T47D (cell line): Measurements from ENCODE around the gene EYA2.

Experiments used
- DNase-seq, 2 experiments: peaks; one replicate each; pipeline versions ENCODE4 v3.0.0 to v3.0.0-alpha.2; 2011 to 2012; ENCODE audit warnings: low read depth in 1 of 2, low spot score in 1 of 2
- JUND ChIP-seq: IDR thresholded peaks from 2 replicates; pipeline ENCODE4 v1.6.1; 2012; ENCODE audit warnings: low read depth
- in situ Hi-C: cut with HindIII; loops from 2 replicates; pipeline ENCODE4 v1.10.0; 2016; ENCODE audit warnings: low sequenced_read_pairs, low pct_unique_long_range_greater_than_20kb

EYA2 gene

DNA sequence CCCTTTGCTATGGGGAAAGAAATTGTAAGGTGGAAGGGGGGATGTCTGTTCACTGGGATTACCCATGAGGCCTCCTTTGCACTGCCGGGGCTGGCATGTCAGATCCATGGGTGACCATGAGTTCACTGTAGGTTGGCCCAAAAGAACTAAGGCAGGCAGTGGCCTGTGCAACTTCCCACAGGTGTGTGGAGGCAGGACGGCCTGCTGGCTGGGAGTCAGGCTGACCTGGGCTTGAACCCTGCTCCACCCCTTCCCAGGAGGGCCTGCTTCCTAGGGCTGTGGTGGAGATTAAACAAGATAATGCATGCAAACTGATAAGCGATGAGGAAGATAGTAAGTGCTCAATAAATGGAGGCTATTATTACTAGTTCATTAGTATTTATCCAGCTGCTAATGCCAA is 163.0 kb downstream of the EYA2 start:
- TF ChIP-seq JUND, result no peak
- in situ Hi-C loops, result no loop called here
- no peak for DNase-seq

DNA sequence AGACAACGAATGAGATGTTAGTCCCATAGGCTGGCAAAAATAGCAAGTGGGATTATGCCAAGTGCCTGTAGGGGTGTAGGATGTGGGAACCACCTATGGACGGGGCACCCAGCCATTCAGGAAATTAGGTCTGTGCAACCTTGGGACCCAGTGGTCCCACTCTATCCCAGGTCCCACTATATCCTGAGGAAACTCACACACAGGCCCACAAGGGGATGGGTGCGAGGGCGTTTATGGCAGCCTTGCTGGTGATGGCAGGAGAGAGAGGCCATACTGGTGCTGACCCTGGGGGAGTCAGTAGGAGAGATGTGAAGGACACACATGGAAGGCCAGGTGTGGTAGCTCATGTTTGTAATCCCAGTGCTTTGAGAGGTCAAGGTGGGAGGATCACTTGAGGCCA is 163.6 kb downstream of the EYA2 start:
- in situ Hi-C loops, result no loop called here
- DNase-seq, result no peak
- no peak for TF ChIP-seq JUND

DNA sequence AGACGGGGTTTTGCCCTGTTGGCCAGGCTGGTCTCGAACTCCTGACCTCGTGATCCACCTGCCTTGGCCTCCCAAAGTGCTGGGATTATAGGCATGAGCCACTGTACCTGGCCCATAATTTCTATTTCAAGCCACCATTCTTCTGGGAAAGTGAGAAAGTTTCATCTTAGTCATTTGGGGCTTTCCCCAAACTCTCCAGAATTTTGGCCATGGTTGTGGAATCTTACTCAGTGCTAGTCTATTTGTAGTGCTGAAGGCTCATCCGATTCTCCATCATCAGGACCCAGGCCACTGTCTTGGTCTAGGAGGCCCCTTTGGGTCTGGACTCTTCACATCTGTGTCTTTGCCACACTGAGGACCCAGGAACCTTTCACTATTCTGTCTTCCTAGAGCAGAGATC is 164.9 kb downstream of the EYA2 start:
- no peak for TF ChIP-seq JUND
- no peak for DNase-seq
- in situ Hi-C loops, result no loop called here

DNA sequence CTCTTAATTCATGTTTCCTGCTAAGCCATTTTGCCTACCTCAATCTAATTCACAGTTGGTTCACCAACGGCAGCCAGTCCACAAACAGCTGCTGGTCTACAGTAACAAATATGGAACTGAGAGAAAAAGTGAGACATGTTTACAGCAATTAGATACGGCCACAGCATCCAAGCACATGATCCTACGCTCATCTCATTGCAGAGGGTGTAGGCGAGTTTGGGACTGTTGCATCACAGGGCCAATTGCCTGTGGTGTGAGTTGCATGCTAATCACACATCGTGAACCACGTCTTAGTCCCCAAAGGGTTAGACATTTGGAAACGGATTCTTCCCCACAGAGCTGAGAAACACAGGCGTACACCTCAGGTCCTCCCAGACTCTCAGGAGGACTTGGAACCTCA is 166.9 kb downstream of the EYA2 start:
- in situ Hi-C loops, result no loop called here
- no peak for TF ChIP-seq JUND
- DNase-seq, result no peak

DNA sequence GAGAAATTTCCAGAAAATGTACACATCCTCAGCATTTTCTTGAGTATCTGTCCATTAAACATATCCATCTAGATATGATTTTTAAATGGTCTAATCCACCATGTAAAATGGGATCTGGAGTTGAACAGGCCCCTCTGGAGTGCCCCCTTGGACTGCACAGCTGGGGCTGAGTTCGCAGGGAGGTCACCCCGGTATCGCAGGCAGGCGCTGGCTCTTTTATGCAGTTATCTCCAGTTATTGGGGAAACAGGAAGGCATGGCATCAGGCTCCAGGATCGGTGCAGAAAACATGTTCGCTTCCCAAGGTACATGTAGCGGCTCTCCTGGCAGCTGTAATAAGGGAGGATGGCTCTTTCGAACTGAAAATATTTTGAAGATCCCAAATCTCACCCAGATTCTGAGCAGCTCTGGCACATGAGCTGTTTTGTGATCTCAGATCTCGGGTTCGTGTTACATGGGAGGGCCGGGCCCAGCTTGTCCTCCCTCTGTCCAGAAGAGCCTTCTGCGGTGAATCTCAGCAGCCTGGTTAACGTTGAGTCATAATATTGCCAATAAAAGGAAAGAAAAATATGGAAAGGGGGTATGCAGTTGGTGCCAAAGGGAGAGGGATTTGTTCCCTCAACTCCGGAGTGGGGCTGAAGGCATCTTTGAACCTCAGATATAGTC is 167.7 kb downstream of the EYA2 start:
- TF ChIP-seq JUND, result no peak
- in situ Hi-C loops, result no loop called here

DNA sequence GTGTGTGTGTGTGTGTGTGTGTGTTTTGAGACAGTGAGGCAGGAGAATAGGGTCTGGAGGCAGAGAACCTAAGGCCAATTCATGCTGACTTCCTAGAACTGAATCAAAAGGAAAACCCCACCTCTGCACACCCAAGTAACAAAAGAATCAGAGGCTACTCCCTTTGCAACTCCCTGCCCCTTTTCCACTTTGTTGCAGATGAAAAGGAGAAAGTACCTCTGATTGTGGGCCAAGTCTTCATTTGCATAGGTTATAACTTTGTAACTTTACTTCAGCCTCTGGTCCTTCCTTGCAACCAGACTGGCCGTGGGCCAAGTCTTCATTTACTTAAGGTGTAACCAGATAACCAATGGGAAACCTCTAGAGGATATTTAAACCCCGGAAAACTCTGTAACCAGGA is 168.8 kb downstream of the EYA2 start:
- peak in 1 of 2 experiments; percentile 22 for DNase-seq
- no peak for TF ChIP-seq JUND
- in situ Hi-C loops, result no loop called here

More for the DNA sequence above, 167.7 kb downstream of the EYA2 start:
- no peak for DNase-seq

DNA sequence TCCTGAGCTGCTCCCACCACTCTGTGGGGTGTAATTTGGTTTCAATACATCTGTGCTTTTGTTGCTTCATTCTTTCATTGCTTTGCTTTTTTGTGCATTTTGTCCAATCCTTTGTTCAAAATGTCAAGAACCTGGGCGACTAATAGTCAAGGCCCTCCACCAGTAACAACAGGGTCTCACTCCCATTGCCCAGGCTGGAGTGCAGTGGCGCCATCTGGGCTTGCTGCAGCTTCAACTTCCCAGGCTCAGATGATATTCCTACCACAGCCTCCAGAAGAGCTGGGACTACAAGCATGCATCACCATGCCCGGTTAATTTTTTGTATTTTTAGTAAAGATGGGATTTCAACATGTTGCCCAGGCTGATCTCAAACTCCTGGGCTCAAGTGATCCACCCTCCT is 169.2 kb downstream of the EYA2 start:
- TF ChIP-seq JUND, result no peak
- no peak for DNase-seq
- in situ Hi-C loops, result no loop called here

DNA sequence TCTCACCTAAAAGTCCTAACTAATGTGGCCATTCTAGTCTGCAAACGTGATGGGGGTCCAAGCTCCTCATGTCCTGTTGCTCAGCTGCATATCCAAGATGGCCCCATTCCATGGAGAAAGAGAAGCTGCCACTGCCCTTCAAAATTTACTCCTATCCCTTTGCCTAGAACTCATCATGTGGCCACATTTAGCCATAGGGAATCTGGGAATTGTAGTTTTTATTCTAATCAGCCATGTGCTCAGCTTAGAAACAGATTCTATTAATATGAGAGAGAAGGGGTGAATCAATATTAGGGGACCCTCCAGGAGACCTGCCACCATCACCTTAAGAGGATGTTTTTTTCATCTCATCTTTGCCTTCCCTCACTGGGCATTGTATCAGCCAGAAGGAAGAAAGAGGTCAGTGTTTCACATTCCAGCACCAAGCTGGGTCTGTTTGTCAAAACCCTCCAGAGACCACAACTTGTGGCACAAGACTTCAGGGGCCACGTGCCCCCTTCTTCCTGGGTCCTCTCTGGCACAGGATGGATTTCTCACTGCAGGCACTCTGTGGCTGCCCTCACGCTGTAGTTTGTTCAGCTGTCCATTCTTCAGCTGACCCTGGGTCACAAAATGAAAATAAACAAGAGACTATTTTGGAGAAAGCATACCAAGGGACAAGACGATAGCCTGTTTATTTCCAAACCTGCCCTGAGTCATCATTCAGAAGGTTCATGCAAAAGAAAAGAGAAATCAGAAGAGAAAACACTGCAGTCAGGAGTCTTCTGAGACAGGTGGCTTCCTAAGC is 172.0 kb downstream of the EYA2 start:
- in situ Hi-C loops, result no loop called here
- TF ChIP-seq JUND, result no peak
- DNase-seq, result no peak

DNA sequence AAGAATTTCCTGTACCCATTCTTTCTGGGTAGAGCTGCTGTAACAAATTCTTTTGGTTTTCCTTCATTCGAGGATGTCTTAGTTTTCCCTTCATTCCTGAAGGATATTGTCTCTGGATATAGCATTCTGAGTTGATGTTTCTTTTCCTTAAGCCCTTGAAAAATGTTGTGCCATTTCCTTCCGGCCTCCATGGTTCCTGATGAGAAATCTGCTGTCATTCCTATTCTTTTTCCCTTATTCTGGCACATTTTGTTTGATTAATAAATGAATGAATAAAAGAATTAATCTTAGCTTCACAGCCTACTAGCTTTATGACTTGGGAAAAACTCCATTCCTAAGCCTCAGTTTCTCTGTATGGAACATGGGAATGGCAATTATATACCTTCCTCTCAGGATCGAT is 173.1 kb downstream of the EYA2 start:
- peak in 1 of 2 experiments; percentile 15 for DNase-seq
- no peak for TF ChIP-seq JUND
- in situ Hi-C loops, result no loop called here

DNA sequence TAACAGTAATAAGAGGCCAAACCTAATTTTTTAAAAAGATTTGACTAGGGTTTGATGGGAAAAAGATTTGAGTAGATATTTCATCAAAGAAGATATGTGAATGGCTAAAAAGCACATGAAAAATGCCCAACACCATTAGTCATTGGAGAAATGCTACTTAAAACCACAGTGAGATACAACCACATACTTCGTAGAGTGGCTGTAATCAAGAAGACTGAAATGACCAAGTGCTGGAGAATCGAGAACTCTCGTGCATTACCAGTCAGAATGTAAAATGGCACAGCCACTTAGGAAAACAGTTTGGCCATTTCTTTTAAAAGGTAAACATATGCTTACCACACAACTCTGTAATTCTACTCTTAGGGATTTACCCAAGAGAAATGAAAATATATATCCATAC is 175.5 kb downstream of the EYA2 start:
- DNase-seq, result no peak
- in situ Hi-C loops, result no loop called here
- no peak for TF ChIP-seq JUND

DNA sequence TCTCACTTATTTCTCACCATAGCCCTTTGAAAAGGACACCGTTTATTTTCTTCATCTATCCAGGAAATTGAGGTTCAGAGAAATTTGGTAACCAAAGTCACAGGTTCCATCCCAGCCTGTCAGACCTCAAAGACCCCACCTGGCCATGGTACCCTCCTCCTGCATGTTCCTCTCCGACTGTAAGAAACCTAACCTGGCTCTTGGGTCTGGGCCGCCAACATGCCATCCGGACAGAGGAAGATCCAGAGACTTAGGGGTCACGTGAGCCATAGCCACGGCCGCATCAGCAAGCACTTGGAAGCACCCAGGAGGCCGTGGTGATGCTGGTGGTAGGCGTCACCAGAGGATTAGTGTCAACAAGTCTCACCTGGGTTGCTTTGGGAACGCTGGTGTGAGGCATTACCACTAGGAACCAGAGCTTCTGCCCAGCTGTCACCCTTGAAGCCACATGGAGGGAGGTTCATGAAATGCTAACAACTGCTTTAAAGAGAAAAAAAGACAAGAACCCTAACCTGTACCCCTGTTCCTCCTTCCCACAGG is 177.1 kb downstream of the EYA2 start:
- in situ Hi-C loops, result no loop called here
- no peak for TF ChIP-seq JUND
- DNase-seq, result no peak

DNA sequence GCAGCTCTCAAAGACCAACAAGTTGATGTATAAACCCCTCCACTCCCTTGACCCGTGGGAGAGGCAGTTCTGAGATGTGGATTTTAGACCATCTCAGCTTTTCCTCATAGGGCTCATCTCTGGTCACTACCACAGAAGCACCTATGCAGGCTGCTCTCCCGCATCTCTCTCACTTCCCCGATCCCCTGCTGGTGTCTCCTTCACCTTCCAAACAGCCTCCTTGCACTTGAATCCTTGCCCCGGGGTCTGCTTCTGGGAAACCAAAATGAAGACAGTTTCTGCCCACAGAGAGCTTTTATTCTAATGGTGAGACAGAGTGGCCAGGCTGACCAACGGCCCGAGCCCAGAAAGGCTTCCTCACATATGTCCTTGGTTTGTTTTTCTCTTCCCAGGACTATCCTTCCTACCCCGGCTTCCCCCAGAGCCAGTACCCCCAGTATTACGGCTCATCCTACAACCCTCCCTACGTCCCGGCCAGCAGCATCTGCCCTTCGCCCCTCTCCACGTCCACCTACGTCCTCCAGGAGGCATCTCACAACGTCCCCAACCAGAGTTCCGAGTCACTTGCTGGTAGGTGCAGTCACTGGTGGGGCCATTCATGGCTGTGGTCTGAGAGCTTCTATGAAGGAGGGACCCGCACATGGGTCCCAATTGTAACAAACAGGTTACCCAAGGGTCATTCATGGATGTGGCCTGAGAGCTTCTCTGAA is 179.3 kb downstream of the EYA2 start:
- no peak for TF ChIP-seq JUND
- in situ Hi-C loops, result no loop called here
- DNase-seq, result no peak

DNA sequence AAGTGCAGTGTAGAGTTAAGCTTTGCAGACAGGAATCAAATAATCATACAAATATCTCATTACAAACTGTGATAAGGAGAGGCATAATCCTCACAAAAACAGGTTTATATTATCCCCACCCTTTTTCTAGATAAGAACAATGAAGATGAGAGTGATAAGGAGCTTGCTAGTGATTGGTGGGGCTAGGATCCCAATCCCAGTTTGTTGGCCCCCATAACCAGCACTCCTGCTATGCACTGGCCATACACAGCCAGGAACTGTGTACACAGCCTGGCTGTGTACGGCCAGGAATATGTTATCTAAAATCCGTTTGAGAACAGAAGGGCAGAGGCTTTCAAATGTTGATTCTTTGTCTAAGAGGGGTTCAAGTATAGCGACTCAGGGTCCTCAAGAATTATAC is 180.6 kb downstream of the EYA2 start:
- no peak for TF ChIP-seq JUND
- in situ Hi-C loops, result no loop called here
- no peak for DNase-seq
